ENCODE results near the gene PTK6. TPM values are rescaled to one million over a fixed set of nuclear protein-coding genes. Genes with fewer than 3 reads are reported as not detected.

Gene PTK6
- total RNA-seq, 1 donor from 2014 or later: 0.33 TPM

DNA sequence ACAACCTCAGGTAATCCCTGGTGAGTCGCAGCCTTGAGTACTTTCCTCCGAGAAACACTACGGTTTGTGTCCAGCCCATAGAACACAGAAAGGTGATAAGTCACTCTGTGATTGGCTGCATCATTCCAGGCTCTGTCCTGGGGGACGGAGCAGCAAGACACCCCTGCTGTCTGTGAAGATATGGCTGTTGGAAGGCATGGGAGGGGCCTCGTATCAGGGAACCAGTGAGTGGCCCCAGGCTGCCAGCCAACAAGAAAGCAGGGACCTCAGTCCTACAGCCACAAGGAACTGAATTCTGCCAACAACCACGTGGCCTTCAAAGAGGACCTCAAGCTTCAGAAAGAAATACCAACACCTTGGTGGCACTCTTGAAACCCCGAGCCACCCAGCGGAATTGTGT is 31.9 kb downstream of the PTK6 start:
- H3K36me3 ChIP-seq (ENCODE audit: control insufficient read depth, insufficient read depth, low read length): no peaks in the 10 kb centered on the region
- no peak for DNase-seq (ENCODE audit: low read depth)
- TF ChIP-seq, protein P1, sequence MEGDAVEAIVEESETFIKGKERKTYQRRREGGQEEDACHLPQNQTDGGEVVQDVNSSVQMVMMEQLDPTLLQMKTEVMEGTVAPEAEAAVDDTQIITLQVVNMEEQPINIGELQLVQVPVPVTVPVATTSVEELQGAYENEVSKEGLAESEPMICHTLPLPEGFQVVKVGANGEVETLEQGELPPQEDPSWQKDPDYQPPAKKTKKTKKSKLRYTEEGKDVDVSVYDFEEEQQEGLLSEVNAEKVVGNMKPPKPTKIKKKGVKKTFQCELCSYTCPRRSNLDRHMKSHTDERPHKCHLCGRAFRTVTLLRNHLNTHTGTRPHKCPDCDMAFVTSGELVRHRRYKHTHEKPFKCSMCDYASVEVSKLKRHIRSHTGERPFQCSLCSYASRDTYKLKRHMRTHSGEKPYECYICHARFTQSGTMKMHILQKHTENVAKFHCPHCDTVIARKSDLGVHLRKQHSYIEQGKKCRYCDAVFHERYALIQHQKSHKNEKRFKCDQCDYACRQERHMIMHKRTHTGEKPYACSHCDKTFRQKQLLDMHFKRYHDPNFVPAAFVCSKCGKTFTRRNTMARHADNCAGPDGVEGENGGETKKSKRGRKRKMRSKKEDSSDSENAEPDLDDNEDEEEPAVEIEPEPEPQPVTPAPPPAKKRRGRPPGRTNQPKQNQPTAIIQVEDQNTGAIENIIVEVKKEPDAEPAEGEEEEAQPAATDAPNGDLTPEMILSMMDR (IDR thresholded peaks at IDR 0.05; ENCODE audit: insufficient read depth, low read length, poor library complexity, severe bottlenecking): no peak
- H3K4me3 ChIP-seq (ENCODE audit: low read depth, low read length): no peak overlapping the region
- peaks cover 32% of the 10 kb centered on the region for H3K27me3 ChIP-seq (ENCODE audit: control insufficient read depth, insufficient read depth, low read length)

DNA sequence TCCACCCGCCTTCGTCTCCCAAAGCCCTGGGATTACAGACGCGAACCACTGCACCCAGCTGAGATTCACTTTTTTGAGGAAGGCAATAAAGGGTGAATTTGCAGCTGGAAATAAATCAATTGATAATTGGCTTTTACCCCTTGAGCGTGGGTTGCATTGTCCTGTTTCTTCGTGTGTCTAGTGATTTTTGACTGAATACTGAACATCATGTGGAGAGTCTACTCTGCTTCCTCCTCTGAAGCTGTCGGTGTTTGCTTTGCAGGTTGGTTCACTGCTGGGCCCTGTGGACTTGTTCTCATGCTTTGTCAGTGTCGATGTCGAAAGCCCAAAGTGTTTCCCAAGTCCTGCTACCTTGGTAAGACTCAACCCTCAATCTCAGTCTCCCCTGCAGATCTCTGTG is 32.5 kb downstream of the PTK6 start:
- TF ChIP-seq, protein P1 (IDR thresholded peaks at IDR 0.05; ENCODE audit: insufficient read depth, low read length, poor library complexity, severe bottlenecking): no peak
- H3K27me3 ChIP-seq (ENCODE audit: control insufficient read depth, insufficient read depth, low read length): peaks cover 38% of the 10 kb centered on the region
- DNase-seq (ENCODE audit: low read depth): no peak
- H3K36me3 ChIP-seq (ENCODE audit: control insufficient read depth, insufficient read depth, low read length): no peaks in the 10 kb centered on the region
- no peak overlapping the region for H3K4me3 ChIP-seq (ENCODE audit: low read depth, low read length)

DNA sequence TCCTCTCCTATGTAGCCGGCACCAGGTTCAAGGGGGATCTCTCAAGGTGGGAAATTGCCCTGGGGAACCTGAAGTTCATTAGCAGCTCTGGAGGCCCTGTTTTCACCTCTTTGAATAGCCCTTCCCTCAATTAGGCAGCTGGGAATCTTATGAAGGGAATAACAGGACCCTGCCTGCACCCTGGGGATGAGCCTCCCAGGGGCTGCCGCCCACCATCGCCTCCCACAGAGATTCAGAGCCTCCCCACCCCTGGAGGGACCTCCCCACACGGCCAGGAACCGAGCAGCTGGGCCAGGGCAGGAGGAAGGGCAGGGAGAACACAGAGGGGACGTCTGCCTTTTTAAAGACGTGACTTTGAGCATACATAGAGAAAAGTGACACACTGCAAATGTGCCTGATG is 33.7 kb downstream of the PTK6 start:
- DNase-seq (ENCODE audit: low read depth): no peak
- Histone ChIP-seq H3K27me3 (ENCODE audit: control insufficient read depth, insufficient read depth, low read length) (peaks cover 40% of the 10 kb centered on the region), H3K36me3 (ENCODE audit: control insufficient read depth, insufficient read depth, low read length) (no peaks in the 10 kb centered on the region), H3K4me3 (ENCODE audit: low read depth, low read length) (no peak overlapping the region)
- TF ChIP-seq, protein P1 (IDR thresholded peaks at IDR 0.05; ENCODE audit: insufficient read depth, low read length, poor library complexity, severe bottlenecking): no peak

DNA sequence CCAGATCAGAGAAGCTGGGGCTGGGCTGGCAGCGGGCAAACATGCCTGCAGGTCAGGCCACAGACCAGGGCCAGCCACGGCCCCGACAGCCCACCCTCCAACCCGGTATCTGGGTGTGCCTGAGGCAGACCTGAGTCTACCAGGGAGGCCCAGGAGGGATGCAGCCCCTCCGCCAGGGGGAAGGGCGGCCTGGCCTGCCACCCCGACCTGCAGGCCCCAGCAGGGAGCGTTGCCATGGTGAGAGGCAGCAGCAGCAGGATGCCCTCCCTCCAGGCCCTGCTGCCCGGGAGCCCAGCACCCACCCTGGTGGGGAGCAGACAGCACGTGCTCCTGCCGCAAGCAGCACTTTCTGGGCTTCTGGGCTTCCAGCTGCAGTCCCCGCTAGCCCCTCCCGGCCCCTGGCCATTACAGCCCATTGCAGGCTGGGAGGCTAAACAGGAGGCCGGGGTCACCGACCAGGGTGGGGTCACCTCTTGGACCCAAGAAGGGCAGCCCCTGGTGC is 34.5 kb downstream of the PTK6 start:
- TF ChIP-seq, protein P1 (IDR thresholded peaks at IDR 0.05; ENCODE audit: insufficient read depth, low read length, poor library complexity, severe bottlenecking): no peak
- Histone ChIP-seq H3K36me3 (ENCODE audit: control insufficient read depth, insufficient read depth, low read length) (no peaks in the 10 kb centered on the region), H3K27me3 (ENCODE audit: control insufficient read depth, insufficient read depth, low read length) (peaks cover 48% of the 10 kb centered on the region), H3K4me3 (ENCODE audit: low read depth, low read length) (no peak overlapping the region)
- no peak for DNase-seq (ENCODE audit: low read depth)

DNA sequence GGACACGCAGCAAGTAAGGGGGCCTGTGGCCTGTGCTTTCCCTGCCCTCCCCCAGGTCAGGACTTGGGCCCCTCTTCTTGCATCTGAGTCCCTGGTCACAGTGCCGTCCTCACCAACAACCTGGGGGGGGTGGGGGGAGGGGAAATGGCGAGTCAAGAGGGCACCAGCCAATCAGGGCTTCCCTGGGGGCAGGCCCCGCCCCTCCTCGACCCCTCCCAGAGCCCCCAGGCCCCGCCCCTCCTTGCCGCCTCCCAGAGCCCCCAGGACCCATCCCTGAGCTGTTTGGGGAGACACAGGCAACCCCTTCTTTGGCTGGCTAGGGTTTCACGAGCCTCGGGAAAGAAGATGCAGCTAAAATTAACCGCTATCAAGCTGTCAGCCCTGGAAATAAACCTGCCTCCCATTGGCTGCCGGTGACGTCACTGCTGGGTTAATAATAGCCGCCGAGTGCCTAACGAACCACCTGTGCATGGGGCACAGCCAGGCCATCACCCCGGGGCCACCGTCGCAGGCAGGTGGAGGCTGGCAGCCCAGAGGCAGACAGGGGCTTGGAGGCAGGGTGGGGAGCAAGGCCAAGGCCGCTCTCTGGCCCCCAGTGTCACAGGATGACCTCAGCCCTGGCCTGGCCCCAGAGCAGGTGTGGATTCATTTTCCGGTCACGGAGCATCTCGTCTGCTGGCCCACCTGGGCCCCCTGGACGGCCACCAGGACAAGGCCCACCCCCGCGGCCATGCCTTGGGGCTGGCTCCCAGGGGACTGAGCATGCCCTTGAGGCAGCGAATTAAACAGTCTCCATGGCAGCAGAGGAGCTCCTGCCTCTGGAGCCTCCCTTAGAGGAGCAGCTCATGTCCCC is 35.1 kb downstream of the PTK6 start:
- no peak for DNase-seq (ENCODE audit: low read depth)
- Histone ChIP-seq H3K36me3 (ENCODE audit: control insufficient read depth, insufficient read depth, low read length) (no peaks in the 10 kb centered on the region), H3K4me3 (ENCODE audit: low read depth, low read length) (no peak overlapping the region), H3K27me3 (ENCODE audit: control insufficient read depth, insufficient read depth, low read length) (peaks cover 49% of the 10 kb centered on the region)
- TF ChIP-seq, protein P1 (IDR thresholded peaks at IDR 0.05; ENCODE audit: insufficient read depth, low read length, poor library complexity, severe bottlenecking): no peak
